ENCODE data around the gene S100B. TPM values are rescaled to one million over a fixed set of nuclear protein-coding genes. Genes with fewer than 3 reads are reported as not detected.

Gene S100B
- total RNA-seq, 1 experiment from 2014 or later: not detected

GRCh38 chr21:46645840-46646239 lies 41.0 kb upstream of the S100B start:
- intact Hi-C loops (cut with micrococcal nuclease; ENCODE audit: unreplicated experiment): no loop called here

GRCh38 chr21:46643379-46644177 lies 38.7 kb upstream of the S100B start:
- Mint-ChIP-seq H3K36me3 (ENCODE audit: insufficient read depth, unreplicated experiment) (peaks cover 68% of the 10 kb centered on the region), H3K27ac (ENCODE audit: unreplicated experiment) (no peak overlapping the region), H3K9me3 (ENCODE audit: unreplicated experiment) (no peaks in the 10 kb centered on the region), H3K27me3 (ENCODE audit: insufficient read depth, unreplicated experiment) (no peaks in the 10 kb centered on the region), H3K4me3 (ENCODE audit: unreplicated experiment) (no peak overlapping the region), H3K4me1 (ENCODE audit: low read depth, unreplicated experiment) (no peaks in the 10 kb centered on the region)
- POLR2A ChIA-PET: interaction anchor here (0.6 to 0.8 kb wide), 2 partner anchors 8 to 365 kb away, joined by 4 read pairs; partner anchors contain the start of gene PRMT2
- CTCF ChIA-PET: no interaction called here
- Histone ChIP-seq H3K9me3 (no peaks in the 10 kb centered on the region), H3K27me3 (replicated peaks; ENCODE audit: control insufficient read depth, insufficient read depth, low read length) (no peaks in the 10 kb centered on the region), H3K4me1 (no peaks in the 10 kb centered on the region), H3K36me3 (ENCODE audit: control insufficient read depth, insufficient read depth, low read length) (no peaks in the 10 kb centered on the region; the same call in none of the 2 replicates), H3K4me3 (ENCODE audit: low read depth, low read length) (no peak overlapping the region)
- BruUV-seq (replicated peaks): no TSS peak
- TF ChIP-seq CTCF (IDR thresholded peaks at IDR 0.05; ENCODE audit: insufficient read depth in 1 of 2, low read depth in 1 of 2, low read length in 1 of 2, severe bottlenecking in 1 of 2, unreplicated experiment in 1 of 2): no peak
- DNase-seq: no peak
- intact Hi-C loops (cut with micrococcal nuclease; ENCODE audit: unreplicated experiment): no loop called here

More at GRCh38 chr21:46645840-46646239, 41.0 kb upstream of the S100B start:
- Histone ChIP-seq H3K9me3 (no peaks in the 10 kb centered on the region), H3K36me3 (ENCODE audit: control insufficient read depth, insufficient read depth, low read length) (no peaks in the 10 kb centered on the region; the same call in none of the 2 replicates), H3K4me1 (no peaks in the 10 kb centered on the region), H3K4me3 (ENCODE audit: low read depth, low read length) (no peak overlapping the region), H3K27me3 (replicated peaks; ENCODE audit: control insufficient read depth, insufficient read depth, low read length) (no peaks in the 10 kb centered on the region)
- Mint-ChIP-seq H3K27me3 (ENCODE audit: insufficient read depth, unreplicated experiment) (no peaks in the 10 kb centered on the region), H3K36me3 (ENCODE audit: insufficient read depth, unreplicated experiment) (peaks cover 72% of the 10 kb centered on the region), H3K4me3 (ENCODE audit: unreplicated experiment) (no peak overlapping the region), H3K27ac (ENCODE audit: unreplicated experiment) (no peak overlapping the region), H3K9me3 (ENCODE audit: unreplicated experiment) (no peaks in the 10 kb centered on the region), H3K4me1 (ENCODE audit: low read depth, unreplicated experiment) (no peaks in the 10 kb centered on the region)
- CTCF ChIA-PET: no interaction called here
- BruUV-seq (replicated peaks): no TSS peak
- TF ChIP-seq CTCF (IDR thresholded peaks at IDR 0.05; ENCODE audit: insufficient read depth in 1 of 2, low read depth in 1 of 2, low read length in 1 of 2, severe bottlenecking in 1 of 2, unreplicated experiment in 1 of 2): no peak
- POLR2A ChIA-PET: no interaction called here
- DNase-seq: no peak

GRCh38 chr21:46641656-46642055 lies 36.8 kb upstream of the S100B start:
- H3K27ac Mint-ChIP-seq (ENCODE audit: unreplicated experiment): no peak overlapping the region

More at GRCh38 chr21:46641656-46642055, 36.8 kb upstream of the S100B start:
- peaks cover 7% of the 10 kb centered on the region for H3K4me1 Mint-ChIP-seq (ENCODE audit: low read depth, unreplicated experiment)
- CTCF ChIA-PET: no interaction called here
- intact Hi-C loops (cut with micrococcal nuclease; ENCODE audit: unreplicated experiment): no loop called here
- no peaks in the 10 kb centered on the region for H3K9me3 Mint-ChIP-seq (ENCODE audit: unreplicated experiment)
- H3K9me3 ChIP-seq: no peaks in the 10 kb centered on the region
- H3K4me3 ChIP-seq (ENCODE audit: low read depth, low read length): no peak overlapping the region
- H3K4me3 Mint-ChIP-seq (ENCODE audit: unreplicated experiment): no peak overlapping the region
- no peak for DNase-seq
- no peaks in the 10 kb centered on the region for H3K27me3 Mint-ChIP-seq (ENCODE audit: insufficient read depth, unreplicated experiment)
- H3K27me3 ChIP-seq (replicated peaks; ENCODE audit: control insufficient read depth, insufficient read depth, low read length): no peaks in the 10 kb centered on the region
- no TSS peak for BruUV-seq (replicated peaks)
- peaks cover 60% of the 10 kb centered on the region for H3K36me3 Mint-ChIP-seq (ENCODE audit: insufficient read depth, unreplicated experiment)
- TF ChIP-seq CTCF (IDR thresholded peaks at IDR 0.05; ENCODE audit: insufficient read depth in 1 of 2, low read depth in 1 of 2, low read length in 1 of 2, severe bottlenecking in 1 of 2, unreplicated experiment in 1 of 2): no peak
- H3K36me3 ChIP-seq (ENCODE audit: control insufficient read depth, insufficient read depth, low read length): no peaks in the 10 kb centered on the region; the same call in 1 of the 2 replicates
- POLR2A ChIA-PET: interaction anchor here (0.6 kb wide), 1 partner anchor 650 kb away, joined by 6 read pairs; no protein-coding TSS in a partner anchor
- no peaks in the 10 kb centered on the region for H3K4me1 ChIP-seq

All from Caco-2 (cell line).